Femur (tissue), 1 donor: ENCODE measurements around the gene LTBP4.
"Not testable (repeated sequence)": the region's sequence is repeated elsewhere in the genome, so short reads cannot be mapped to it uniquely, and the experiment has no call there.

Source experiments
- DNase-seq: peaks from one replicate; pipeline ENCODE4 v3.0.0-alpha.2; 2017

The LTBP4 gene

GRCh38 chr19:40613690-40614621 lies 12.8 kb downstream of the LTBP4 start:
- DNase-seq: peak; percentile 88

- peak; percentile 91 for DNase-seq
Measured at GRCh38 chr19:40614622-40615411, 13.6 kb downstream of the LTBP4 start.

DNA sequence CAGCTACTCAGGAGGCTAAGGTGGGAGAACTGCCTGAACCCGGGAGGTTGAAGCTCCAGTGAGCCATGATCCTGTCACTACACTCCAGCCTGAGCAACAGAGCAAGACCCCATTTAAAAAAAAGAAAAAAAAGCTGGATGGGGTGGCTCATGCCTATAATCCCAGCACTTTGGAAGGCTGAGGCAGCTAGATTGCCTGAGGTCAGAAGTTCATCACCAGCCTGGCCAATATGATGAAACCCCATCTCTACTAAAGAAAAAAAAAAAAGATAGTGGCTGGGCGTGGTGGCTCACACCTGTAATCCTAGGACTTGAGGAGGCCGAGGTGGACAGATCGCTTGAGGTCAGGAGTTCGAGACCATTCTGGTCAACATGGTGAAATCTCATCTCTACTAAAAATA lies 15.0 kb downstream of the LTBP4 start:
- DNase-seq: no peak

- DNase-seq: no peak
Measured at GRCh38 chr19:40616941-40617340, 15.8 kb downstream of the LTBP4 start.

DNA sequence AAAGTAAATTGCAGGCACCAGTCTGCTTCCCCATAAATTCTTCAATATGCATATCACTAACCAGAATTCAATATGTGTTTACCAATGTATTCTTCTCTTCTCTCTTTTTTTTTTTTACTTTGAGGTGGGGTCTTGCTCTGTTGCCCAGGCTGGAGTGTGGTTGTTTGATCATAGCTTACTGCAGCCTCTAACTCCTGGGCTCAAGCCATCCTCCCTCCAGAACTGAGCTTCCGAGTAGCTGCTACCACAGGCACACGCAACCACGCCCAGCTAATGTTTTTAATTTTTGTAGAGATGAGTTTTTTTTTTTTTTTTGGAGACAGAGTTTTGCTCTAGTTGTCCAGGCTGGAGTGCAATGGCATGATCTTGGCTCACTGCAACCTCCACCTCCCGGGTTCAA lies 16.8 kb downstream of the LTBP4 start:
- no peak for DNase-seq

- no peak for DNase-seq
Measured at GRCh38 chr19:40619333-40620160, 18.4 kb downstream of the LTBP4 start.

GRCh38 chr19:40620161-40620485 lies 19.0 kb downstream of the LTBP4 start:
- DNase-seq: no peak

- DNase-seq: no peak
Measured at GRCh38 chr19:40621283-40621682, 20.1 kb downstream of the LTBP4 start.

DNA sequence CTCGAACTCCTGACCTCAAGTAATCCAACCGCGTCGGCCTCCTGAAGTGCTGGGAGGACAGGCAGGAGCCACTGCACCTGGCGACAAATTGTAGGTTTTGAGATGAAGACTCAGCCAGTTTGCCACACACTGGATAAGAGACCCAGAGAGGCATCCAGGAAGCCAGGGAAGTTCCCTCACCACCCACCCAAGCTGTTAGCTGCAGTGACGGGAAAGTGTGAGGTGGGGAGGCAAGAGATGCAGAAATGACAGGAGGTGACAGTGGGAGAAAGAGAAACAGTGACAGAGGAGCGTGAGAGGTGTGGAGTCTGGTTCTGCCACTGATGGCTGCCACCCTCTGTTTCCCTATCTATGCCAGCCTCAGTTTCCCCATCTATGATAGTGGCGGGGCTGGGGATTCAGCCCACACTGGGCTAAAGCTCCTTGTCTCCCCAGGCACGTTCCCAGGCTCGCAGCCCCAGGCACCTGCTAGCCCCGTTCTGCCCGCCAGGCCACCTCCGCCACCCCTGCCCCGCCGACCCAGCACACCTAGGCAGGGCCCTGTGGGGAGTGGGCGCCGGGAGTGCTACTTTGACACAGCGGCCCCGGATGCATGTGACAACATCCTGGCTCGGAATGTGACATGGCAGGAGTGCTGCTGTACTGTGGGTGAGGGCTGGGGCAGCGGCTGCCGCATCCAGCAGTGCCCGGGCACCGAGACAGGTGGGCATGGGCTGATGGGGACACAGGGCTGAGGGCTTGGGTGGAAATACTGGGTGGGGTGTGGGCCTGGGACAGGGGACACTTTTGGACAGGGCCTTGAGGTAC lies 21.0 kb downstream of the LTBP4 start:
- DNase-seq: no peak

DNA sequence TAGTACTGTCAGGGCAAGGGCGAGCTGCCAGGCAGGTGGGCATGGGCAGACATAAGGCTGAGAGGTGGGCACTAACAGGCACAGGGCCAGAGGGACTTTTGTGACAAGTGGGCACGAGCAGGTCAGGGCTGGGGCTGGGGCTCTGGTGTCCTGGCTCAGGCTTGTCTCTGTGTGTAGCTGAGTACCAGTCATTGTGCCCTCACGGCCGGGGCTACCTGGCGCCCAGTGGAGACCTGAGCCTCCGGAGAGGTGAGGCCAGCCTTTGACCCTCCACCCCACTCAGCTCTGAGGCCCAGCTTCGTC lies 21.6 kb downstream of the LTBP4 start:
- no peak for DNase-seq

GRCh38 chr19:40623403-40624251 lies 22.5 kb downstream of the LTBP4 start:
- DNase-seq: no peak

DNA sequence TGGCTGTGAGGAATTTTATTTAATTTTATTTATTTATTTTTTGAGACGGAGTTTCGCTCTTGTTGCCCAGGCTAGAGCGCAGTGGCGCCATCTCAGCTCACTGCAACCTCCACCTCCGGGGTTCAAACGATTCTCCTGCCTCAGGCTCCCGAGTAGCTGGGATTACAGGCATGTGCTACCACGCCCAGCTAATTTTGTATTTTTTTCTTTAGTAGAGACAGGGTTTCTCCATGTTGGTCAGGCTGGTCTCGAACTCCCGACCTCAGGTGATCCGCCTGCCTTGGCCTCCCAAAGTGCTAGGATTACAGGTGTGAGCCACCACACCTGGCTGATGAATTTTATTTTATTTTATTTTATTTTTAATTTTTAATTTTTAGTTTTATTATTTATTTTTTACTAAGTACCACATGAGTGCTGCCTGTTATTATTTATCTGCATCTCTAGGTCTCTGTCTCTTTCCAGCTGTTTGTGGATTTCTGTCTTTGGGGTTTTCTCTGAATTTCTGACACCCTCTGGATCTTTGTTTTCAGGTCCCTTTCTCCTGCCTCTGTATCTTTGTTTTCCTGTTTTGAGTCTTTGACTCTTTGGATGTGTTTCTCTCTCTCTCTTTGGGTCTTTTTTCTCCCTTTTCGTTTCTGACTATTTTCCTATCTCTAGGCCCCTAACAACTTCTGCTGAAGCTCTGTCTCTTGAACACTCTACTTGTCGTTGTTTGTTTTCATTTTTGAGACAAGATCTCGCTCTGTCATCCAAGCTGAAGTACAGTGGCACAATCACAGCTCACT lies 23.4 kb downstream of the LTBP4 start:
- not testable (repeated sequence) for DNase-seq

- no peak for DNase-seq
Measured at GRCh38 chr19:40625406-40626120, 24.4 kb downstream of the LTBP4 start.

DNA sequence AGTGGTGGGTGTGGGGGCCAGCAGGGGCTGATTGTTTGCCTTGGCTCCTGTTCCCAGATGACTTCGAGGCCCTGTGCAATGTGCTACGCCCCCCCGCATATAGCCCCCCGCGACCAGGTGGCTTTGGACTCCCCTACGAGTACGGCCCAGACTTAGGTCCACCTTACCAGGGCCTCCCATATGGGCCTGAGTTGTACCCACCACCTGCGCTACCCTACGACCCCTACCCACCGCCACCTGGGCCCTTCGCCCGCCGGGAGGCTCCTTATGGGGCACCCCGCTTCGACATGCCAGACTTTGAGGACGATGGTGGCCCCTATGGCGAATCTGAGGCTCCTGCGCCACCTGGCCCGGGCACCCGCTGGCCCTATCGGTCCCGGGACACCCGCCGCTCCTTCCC lies 25.7 kb downstream of the LTBP4 start:
- DNase-seq: no peak

- no peak for DNase-seq
Measured at GRCh38 chr19:40627486-40628279, 26.5 kb downstream of the LTBP4 start.

- DNase-seq: no peak
Measured at GRCh38 chr19:40629346-40629745, 28.2 kb downstream of the LTBP4 start.

- no peak for DNase-seq
Measured at GRCh38 chr19:40630571-40631160, 29.5 kb downstream of the LTBP4 start.

- DNase-seq: no peak
Measured at GRCh38 chr19:40632311-40633036, 31.3 kb downstream of the LTBP4 start.
